NCI-H774 (cell line): ENCODE data around the gene ISY1.
"Not testable (repeated sequence)": the region's sequence is repeated elsewhere in the genome, so short reads cannot be mapped to it uniquely, and the experiment has no call there.

Source experiments
- DNase-seq: peaks from one replicate; lab custom pipeline; 2025; lab: John Stamatoyannopoulos, UW

The ISY1 gene

GRCh38 chr3:129160891-129161859, at the start of gene ISY1:
Gene ISY1, minus strand, starts transcription at chr3:129161063. Its CDS starts 88 bp downstream, at chr3:129160975.
- peak; percentile 92 for DNase-seq

GRCh38 chr3:129207479-129207878, 46.6 kb upstream of the ISY1 start:
- DNase-seq = no peak

GRCh38 chr3:129205109-129205832, 44.4 kb upstream of the ISY1 start:
- no peak for DNase-seq

- DNase-seq = no peak
These were observed 43.6 kb upstream of the ISY1 start for GRCh38 chr3:129204473-129204872.

GRCh38 chr3:129199366-129199765, 38.5 kb upstream of the ISY1 start:
- DNase-seq = no peak

GRCh38 chr3:129197321-129197720, 36.5 kb upstream of the ISY1 start:
- DNase-seq = no peak

- no peak for DNase-seq
These were observed 35.7 kb upstream of the ISY1 start for GRCh38 chr3:129196601-129197000.

- DNase-seq = no peak
These were observed 34.9 kb upstream of the ISY1 start for GRCh38 chr3:129195731-129196256.

GRCh38 chr3:129189793-129190192, 28.9 kb upstream of the ISY1 start:
- DNase-seq = not testable (repeated sequence)

GRCh38 chr3:129187857-129188256, 27.0 kb upstream of the ISY1 start:
- no peak for DNase-seq

GRCh38 chr3:129185783-129186182, 24.9 kb upstream of the ISY1 start:
- no peak for DNase-seq

GRCh38 chr3:129184784-129185542, 24.1 kb upstream of the ISY1 start:
- DNase-seq = not testable (repeated sequence)

- DNase-seq = no peak
These were observed 23.5 kb upstream of the ISY1 start for GRCh38 chr3:129184396-129184657.

- peak; percentile 95 for DNase-seq
These were observed 22.9 kb upstream of the ISY1 start, which contains the start of gene CNBP for GRCh38 chr3:129183569-129184395. Gene CNBP, minus strand, starts transcription at chr3:129183896. Its CDS starts 12,139 bp downstream, at chr3:129171757.

- DNase-seq = no peak
These were observed 21.7 kb upstream of the ISY1 start for GRCh38 chr3:129182390-129183185.

GRCh38 chr3:129181819-129182218, 21.0 kb upstream of the ISY1 start:
- DNase-seq = no peak

GRCh38 chr3:129180461-129180860, 19.6 kb upstream of the ISY1 start:
- DNase-seq = no peak

GRCh38 chr3:129176051-129176450, 15.2 kb upstream of the ISY1 start:
- no peak for DNase-seq

- no peak for DNase-seq
These were observed 12.9 kb upstream of the ISY1 start for GRCh38 chr3:129173725-129174124.

- DNase-seq = no peak
These were observed 12.3 kb upstream of the ISY1 start for GRCh38 chr3:129173206-129173605.
